ENCODE results near the gene CLSTN1.

GRCh38 chr1:9732123-9732971 is 91.4 kb downstream of the CLSTN1 start:
- no peak for TF ChIP-seq CTCF (IDR thresholded peaks at IDR 0.05)
- no peak for TF ChIP-seq CHD2 (IDR thresholded peaks at IDR 0.05; ENCODE audit: low read length, partially characterized antibody)
- no peak for TF ChIP-seq REST (IDR thresholded peaks at IDR 0.05; ENCODE audit: low read depth, low read length)
- no peak for TF ChIP-seq GATA2 (CRISPR knock-in tag; IDR thresholded peaks at IDR 0.05)
- TF ChIP-seq TAF1 (IDR thresholded peaks at IDR 0.05; ENCODE audit: borderline replicate concordance, low read depth, low read length) = no peak
- no peak for TF ChIP-seq POLR2AphosphoS5 (IDR thresholded peaks at IDR 0.05; ENCODE audit: low read depth, low read length)
- TF ChIP-seq RFX5 (IDR thresholded peaks at IDR 0.05; ENCODE audit: low read length) = no peak
- no peak for TF ChIP-seq NFIC (IDR thresholded peaks at IDR 0.05; ENCODE audit: borderline replicate concordance)

Data from SK-N-SH (cell line).